CD4-positive, alpha-beta T cell treated with Interleukin-4 for 4 hours (primary cell): ENCODE results near the gene NOTCH1.

Experiments used
- DNase-seq: peaks from one replicate; pipeline ENCODE4 v3.0.0-alpha.2; 2020

Gene NOTCH1

GRCh38 chr9:136513191-136513590, 32.7 kb downstream of the NOTCH1 start:
- no peak for DNase-seq

DNA sequence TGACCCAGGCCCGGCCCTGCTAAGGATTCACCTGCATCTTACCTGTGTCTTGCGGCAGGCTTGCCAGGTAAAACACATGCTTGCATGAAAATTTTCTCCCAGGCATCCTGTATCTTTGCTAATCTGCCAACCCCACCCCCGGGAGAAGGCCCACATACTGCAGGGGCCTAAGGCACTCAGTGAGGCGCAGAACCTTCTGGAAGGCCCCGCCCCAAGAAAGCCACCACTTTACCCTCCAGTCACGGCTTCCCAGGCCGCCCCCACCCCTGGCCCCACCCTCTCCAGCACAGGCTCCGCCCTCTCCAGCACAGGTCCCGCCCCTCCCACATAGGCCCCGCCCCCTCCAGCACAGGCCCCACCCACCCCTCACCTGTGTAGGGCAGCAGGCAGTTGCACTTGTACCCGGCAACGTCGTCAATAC, 33.2 kb downstream of the NOTCH1 start:
- no peak for DNase-seq

- DNase-seq, result no peak
These were observed 33.9 kb downstream of the NOTCH1 start for GRCh38 chr9:136511670-136512592.

GRCh38 chr9:136511144-136511669, 34.6 kb downstream of the NOTCH1 start:
- DNase-seq, result no peak

DNA sequence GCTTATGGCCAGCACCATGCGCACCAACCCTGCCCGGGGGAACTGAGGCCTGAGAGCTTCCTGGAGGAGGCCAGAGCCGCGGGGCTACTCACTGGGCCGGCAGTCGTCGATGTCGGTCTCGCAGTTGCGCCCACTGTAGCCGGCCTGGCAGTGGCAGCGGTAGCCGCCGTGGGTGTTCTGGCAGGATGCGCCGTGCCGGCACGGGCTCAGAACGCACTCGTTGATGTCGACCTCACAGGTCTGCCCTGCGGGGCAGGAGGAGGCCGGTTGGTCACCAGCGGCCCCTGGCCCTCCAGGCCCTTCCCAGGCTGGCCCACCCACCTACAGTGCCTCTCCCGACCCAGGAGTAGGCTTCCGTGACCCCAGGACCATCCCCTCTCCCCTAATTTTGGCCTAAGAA, 35.3 kb downstream of the NOTCH1 start:
- no peak for DNase-seq

GRCh38 chr9:136509549-136509948, 36.3 kb downstream of the NOTCH1 start:
- DNase-seq, result no peak

GRCh38 chr9:136508729-136509500, 36.9 kb downstream of the NOTCH1 start:
- DNase-seq, result no peak

- no peak for DNase-seq
These were observed 37.9 kb downstream of the NOTCH1 start for GRCh38 chr9:136507992-136508375.

GRCh38 chr9:136507221-136507991, 38.4 kb downstream of the NOTCH1 start:
- no peak for DNase-seq

DNA sequence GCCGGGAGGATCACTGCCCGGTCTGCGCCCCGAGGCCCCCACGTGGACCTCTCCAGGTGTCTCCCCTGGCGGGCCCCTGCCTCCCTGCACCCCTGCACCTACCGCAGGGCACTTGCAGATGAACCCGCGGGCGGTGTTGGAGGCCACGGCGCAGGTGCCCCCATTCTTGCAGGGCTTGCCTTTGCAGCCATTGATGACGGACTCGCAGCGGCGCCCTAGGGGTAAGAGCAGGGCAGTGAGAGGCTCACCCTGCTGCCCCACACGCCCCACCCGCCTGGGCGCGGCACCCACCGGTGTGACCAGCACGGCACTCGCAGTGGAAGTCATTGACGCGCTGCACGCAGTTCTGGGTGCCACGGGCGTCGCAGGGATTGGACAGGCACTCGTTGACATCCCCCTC, 39.4 kb downstream of the NOTCH1 start:
- no peak for DNase-seq

DNA sequence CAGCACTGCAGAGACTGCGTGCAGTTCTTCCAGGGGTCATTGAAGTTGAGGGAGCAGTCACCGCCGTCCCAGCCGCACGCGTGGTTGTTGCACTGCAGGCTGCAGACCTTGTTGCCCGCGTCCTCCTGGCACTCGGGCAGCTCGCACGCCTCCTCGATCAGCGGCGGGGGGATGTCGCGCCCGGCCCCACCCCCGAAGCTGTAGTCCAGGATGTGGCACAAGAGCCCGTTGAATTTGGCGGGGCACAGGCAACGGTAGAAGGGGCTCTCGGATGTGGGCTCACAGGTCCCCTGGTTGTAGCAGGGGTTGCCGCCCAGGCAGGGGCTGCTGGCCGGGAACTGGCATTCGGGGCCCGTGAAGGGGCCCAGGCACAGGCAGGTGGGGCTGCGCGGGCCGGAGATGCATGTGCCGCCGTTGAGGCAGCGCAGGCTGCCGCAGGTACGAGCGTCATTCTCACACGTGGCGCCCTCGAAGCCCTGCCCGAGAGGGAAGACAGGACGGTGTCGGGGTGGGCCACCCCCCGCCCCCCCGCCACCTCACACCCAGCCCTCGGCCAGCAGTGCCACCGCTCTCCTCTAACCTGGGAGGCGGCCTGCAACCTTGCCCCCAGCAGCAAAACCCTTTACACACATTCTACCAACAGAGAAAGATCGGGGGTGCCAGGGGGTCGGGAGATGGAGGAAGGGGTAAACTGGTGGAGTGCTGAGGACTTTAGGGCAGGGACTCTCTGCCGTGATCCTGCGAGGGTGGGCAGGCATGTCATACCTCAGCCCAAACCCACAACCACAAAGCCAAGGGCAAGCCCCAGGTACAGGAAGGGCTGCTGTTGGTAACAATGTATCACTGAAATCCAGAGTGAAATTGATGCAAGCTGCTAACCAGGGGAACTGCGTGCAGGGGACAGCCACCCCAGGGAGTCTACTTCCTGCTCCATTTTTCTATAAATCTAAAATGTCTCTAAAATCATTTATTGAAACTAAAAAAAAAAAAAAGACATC, 40.1 kb downstream of the NOTCH1 start:
- DNase-seq, result no peak

DNA sequence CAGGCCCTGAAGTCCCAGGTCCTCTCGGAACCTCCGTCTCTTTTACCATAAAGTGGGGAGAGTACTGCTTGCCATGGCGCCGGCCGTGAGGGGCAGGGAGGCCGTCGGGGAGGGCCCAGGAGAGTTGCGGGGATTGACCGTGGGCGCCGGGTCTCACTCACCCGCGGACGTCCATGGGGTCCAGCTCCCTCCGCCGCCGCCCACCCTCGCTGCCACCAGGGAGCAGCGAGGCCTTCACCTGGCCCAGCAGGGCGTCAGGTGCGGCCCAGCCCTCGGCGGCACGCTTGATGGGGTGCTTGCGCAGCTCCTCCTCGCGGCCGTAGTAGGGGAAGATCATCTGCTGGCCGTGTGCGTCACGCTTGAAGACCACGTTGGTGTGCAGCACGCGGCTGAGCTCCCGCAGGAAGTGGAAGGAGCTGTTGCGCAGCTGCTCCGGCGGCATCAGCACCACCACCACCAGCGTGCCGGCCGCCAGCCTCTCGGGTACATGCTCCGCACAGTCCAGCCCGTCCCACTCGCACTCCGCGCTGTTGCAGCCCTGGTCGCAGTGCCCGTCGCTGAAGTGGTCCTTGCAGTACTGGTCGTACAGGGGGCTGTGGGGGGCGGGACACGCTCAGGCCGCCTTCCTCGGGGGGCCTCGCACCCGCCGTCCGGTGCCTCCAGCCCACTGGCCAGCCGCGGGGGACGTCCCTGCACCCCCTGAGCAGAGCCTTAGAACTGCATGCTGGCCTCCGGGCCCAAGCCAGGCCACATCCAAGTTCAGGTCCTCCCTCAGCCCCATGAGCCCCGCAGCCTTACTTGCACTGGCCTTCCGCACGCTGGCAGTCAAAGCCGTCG, 41.1 kb downstream of the NOTCH1 start:
- DNase-seq, result no peak

GRCh38 chr9:136502940-136503550, 42.8 kb downstream of the NOTCH1 start:
- no peak for DNase-seq

- no peak for DNase-seq
These were observed 43.7 kb downstream of the NOTCH1 start for GRCh38 chr9:136502196-136502595.

DNA sequence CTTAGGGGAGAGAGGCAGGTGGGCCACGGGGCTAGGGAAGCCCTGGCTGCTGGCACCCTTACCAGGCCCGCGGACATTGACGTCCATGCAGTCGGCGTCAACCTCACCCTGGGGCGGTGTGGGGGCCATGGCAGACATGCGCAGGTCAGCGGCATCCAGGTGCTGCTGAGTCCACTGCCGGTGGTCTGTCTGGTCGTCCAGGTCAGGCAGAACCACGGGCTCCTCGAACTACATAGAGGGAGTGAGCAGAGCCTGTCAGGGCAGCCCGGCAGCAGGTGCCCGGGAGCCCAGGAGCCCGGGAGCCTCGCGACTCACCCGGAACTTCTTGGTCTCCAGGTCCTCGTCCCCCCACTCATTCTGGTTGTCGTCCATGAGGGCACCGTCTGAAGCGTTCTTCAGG, 44.2 kb downstream of the NOTCH1 start:
- no peak for DNase-seq

- DNase-seq, result no peak
These were observed 45.6 kb downstream of the NOTCH1 start for GRCh38 chr9:136499935-136500910.

DNA sequence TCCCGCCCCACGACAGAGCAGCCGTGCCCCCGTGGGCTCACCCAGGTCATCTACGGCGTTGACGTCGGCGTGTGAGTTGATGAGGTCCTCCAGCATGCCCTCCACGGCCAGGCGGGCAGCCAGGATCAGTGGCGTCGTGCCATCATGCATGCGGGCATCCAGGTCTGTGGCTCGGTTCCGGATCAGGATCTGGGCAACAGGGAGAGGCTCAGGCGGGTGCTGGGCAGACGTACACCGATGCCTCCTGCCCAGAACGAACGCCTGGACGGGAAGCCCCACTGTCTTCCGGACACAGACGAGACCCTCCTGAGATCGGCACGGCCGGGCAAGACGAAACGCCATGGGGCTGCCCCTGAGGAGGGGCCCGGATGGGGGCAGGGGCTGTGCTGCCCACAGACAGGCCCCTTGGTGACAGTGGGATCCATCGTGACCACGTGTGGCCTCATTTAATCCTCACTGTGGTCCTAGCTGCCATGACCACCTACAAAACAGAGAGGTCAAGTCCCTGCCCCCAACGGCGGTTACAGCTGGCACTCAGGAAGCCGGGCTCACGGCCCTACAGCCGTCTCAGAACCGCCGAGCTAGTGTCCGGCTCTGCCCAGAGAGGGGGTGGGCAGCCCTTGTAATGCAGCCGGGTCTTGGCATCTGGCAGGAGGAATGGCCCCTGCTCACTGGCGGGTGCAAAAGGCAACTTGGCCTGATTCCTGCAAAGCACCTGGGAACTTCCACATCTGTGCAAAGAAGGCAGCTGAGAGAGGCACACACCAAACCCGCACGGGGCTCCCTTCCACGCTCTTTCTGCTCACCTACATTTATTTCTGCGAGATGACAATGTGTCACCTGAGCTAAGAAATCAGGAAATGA, 46.5 kb downstream of the NOTCH1 start:
- DNase-seq, result no peak
